NCI-H2196 treated with DMSO at 0.1 percent for 48 hours (cell line): ENCODE measurements around the gene TEX48.
A peak's percentile ranks its signal among the peaks of the same experiment; 100 is the strongest.

ENCODE experiments used
- DNase-seq: peaks from one replicate; lab custom pipeline; 2025; ENCODE audit not compliant: unreplicated experiment; lab: John Stamatoyannopoulos, UW

Gene TEX48

GRCh38 chr9:114694146-114694545 is 12.2 kb upstream of the TEX48 start:
- no peak for DNase-seq

- DNase-seq: no peak
These were observed 11.4 kb upstream of the TEX48 start for GRCh38 chr9:114693248-114693855.

DNA sequence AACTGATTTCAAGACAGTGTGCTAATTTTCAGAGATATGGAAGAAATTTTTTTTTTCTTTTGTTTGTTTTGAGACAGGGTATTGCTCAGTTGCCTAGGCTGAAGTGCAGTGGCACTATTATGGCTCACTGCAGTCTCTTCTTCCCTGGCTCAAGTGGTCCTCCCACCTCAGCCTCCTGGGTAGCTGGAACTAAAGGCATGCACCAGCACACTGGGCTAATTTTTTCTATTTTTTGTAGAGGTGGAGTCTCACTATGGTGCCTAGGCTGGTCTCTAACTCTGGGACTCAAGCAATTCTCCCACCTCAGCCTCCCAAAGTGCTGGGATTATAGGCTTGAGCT is 9.9 kb upstream of the TEX48 start:
- DNase-seq: no peak

DNA sequence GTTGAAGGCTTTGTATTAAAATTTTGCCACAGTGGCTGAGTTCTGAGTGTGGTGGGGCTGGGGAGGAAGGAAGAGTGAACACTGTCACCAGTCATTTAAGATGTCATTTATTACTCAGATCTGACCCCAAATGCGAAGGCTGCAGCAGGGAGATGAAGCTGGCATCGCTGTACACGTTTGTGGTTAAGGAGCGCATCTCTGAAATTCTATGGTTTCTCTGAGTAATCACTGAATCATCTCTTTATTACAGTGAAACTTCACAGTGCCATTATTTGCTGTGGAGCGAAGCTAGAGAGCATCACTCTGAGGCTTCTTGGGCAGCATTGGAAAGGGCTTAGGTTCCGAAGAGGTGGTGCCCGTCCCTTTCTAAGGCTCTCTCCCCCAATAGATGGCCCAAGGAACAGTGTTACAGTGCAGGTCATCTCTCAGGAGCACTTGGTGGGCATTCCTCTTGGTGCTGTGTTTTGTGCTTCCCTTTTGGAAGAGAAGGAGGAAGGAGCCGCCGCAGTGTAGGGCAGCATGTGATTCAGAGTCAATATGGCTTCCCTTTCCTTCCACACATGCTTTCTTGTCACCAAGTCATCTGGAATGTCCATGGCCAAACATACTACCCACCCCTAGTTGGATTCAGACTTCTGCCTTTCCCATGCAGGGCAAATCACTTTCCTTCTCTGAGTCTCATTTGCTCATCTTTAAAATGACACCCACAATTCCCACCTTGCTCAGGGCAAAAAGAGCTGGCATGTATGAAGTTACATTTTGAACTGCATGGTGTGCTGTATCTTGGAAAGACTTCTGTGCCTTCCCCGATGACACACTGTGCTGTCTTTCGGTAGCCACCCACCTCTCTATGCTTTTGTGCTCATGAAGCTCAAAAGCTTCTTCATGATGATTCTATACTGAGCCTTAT is 9.3 kb upstream of the TEX48 start:
- DNase-seq: no peak

- DNase-seq: no peak
These were observed 8.3 kb upstream of the TEX48 start for GRCh38 chr9:114690308-114690707.

DNA sequence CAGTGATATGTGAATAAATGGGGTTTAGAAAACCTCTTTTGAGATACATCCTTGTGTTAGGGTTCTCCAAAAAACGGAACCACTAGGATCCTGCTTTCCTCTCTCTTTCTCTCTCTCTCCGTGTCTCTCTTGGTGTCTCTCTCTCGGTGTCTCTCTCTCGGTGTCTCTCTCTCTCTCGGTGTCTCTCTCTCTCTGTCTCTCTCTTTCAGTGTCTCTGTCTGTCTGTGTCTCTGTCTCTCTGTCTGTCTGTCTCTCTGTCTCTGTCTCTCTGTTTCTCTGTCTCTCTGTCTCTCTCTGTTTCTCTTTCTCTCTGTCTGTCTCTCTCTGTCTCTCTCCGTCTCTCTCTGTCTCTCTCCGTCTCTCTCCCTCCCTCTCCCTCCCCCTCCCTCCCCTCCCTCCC is 7.8 kb upstream of the TEX48 start:
- no peak for DNase-seq

DNA sequence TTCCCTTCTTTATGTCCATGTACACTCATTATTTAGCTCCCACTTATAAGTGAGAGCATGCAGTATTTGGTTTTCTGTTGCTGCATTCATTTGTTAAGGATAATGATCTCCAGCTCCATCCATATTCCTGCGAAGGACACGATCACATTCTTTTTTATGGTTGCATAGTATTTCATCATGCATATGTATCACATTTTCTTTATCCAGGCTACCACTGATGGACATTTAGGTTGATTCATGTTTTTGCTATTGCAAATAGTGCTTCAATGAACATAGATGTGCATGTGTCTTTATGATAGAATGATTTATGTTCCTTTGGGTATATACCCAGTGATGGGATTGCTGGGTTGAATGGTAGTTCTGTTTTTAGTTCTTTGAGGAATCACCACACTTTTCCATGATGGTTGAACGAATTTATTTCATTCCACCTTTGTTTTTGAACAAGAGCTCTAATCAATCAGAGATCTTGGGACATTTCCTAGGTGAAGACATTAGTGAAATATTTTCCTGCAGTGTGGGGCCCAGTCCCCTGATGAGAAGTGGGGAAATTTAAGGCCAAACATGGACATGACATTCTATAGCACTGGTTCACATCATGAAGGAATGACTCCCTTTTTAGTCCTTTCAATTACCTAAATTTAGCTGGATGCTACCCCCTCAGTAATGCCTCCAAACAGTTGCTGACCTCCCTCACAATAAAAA is 7.1 kb upstream of the TEX48 start:
- DNase-seq: no peak

- no peak for DNase-seq
These were observed 6.4 kb upstream of the TEX48 start for GRCh38 chr9:114688379-114688778.

DNA sequence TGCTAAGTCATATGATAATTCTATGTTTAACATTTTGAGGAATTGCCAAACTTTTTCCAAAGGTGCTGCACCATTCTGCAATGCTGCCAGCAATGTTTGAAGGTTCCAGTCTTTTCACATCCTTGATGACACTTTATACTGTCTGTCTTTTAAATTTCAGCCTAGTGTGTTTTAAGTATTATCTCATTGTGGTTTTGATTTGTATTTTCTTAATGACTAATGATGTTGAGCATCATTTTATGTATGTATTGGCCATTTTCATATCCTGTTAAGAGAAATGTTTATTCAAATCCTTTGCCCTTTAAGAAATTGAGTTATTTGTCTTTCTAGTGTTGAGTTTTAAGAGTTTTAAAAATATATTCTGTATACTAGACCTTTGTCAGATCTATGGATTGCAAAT is 5.0 kb upstream of the TEX48 start:
- DNase-seq: no peak

DNA sequence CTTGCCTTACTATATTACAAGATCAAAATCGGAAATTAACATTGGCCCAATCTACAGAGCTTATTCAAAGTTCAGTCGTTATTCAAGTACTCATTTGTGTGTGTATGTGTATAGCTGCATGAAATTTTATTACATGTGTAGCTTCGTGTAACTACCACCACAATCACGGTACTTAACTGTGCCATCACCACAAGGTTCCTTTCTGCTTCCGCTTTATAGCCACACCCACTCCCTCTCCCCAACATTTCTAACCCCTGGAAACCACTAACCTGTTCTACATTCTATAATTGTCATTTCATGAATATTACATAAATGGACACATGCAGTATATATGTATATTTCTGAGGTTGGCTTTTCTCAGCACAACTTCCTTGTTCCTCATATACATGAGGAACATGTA is 4.0 kb upstream of the TEX48 start:
- no peak for DNase-seq

DNA sequence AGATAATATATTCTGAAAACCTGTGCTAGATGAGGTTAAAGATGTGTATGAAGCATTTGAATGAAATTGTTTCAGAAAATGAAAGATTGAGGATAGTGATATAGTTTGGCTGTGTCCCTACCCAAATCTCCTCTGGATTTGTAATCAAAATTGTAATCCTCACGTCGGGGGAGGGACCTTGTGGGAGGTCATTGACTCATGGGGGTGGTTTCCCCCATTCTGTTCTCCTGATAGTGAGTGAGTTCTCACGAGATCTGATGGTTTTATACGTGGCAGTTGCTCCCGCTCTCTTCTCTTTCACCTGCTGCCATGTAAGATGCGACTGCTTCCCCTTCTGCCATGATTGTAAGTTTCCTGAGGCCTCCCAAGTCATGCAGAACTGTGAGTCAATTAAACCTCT is 2.0 kb upstream of the TEX48 start:
- no peak for DNase-seq

DNA sequence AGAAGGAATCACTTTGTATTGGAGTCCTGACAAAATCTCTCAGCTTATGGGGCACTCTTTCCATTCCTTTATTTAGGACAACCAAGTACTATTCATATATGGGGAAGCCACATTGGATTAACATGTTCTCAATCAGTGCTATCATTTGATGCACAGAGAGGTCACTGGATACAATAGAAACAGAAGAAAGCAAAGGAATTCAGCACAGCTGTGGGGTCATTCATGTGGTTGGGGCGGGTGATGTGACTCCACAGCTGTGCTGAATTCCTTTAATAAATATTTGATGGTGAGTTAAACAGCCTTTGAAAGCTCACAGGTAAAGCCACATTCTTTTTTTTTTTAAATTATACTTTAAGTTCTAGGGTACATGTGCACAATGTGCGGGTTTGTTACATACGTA is 854 bp upstream of the TEX48 start:
- DNase-seq: no peak

GRCh38 chr9:114680259-114681001 is 1.6 kb downstream of the TEX48 start:
- no peak for DNase-seq

DNA sequence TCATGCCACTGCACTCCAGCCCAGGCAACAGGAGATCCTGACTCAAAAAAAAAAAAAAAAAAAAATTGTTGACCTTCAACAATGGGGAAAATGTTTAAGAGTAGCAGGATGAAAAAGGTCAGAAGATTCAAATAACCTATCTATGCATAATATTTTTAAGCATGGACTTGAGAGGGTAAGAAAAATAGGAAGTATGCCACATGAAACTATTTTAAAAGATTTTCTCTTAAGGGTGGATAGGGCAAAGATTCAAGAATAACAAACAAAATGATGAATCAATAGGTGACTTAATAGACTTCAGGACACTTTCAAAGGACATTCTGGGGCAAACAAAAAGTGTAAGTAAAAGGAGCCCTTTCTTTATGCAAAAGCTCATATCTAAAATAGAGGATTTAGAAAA is 3.2 kb downstream of the TEX48 start:
- no peak for DNase-seq

DNA sequence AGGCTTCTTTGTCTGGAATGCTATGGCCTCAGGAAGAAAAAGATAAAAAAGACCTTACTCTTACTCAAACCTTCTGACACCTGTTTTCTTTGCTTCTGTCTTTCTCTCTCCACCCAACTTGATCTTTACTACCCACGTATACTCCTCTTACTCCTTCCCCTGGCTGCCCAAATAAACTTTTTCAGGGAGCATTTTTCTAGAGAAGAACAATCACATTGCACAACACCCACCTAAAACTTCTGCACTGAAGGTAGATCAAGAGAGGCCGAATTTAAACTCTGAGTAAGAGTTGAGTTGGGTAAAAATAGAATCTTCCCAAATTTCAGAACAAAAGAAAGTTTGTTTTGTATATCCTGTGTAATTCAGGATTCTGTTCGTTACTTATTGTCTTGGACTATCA is 3.9 kb downstream of the TEX48 start:
- DNase-seq: no peak

DNA sequence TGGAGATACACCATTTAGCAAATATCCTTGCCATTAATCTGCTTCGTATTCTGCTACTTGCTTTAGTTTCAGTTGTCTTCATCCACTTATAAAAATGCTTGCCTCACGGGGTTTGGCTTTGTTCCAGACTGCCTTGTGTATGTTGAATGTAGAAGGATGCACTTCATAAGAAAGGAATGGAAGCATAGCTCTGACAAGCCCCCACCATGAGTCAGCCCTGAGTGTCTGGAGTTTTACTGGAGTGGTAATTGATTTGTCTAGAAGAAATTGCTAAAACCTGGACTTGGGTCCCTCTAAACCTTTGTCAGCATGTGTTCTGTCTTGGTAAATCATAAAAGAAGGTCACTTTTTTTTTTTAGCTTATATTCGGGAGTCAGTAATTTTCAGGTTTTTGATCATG is 4.6 kb downstream of the TEX48 start:
- peak; percentile 36 for DNase-seq

DNA sequence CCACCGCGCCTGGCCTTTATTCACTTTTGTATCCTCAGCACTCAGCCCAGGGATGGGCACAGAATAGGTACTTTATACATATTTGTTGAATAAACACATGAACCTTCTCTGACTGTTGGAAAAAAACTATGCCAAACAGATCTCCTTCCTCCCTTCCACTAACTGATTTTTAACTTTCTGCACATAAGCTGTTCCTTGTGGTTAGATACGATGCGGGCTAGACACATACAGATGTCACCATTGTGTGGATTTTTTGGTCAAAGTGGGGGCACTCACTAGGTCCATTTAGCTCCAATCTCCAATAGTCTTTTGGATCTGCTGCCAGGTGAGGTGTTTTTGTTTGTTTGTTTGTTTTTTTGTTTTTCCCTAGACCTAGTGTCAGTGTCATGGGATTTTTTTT is 5.1 kb downstream of the TEX48 start:
- DNase-seq: no peak

DNA sequence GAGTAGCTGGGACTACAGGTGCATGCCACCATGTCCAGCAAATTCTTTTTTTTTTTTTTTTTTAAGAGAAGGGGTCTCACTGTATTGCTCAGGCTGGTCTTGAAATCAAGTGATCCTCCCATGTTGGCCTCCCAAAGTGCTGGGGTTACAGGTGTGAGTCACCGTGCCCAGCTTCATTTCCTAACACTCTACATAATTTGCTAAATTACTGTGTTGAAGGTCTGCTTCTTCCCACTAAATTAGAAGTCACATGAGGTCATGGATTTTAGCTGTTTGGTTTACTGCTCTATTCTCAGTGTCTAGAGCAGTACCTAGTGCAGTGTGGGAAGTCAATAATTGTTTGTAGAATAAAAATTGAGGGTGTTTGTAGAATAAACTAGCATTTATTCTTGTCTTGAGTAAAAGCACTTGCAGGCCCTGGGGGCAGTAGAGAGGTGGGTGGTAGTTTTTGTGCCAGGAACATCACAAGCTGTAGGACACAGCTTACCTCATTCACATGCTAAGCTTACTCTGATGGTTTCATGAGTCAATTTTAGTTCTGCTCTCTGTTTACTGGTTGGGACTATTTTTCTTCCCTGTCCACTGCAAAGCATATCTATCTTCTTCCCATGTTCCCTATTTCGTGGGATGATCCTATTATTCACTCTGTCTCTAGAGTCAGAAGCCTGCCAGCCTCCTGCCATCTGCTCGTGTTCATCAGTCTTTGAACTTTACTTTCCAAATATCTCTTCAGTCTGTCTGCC is 7.0 kb downstream of the TEX48 start:
- DNase-seq: no peak

GRCh38 chr9:114674076-114674797 is 7.8 kb downstream of the TEX48 start:
- no peak for DNase-seq

- DNase-seq: no peak
These were observed 10.4 kb downstream of the TEX48 start for GRCh38 chr9:114671605-114672004.
